Stimulated activated CD8-positive, alpha-beta memory T cell treated with anti-CD3 and anti-CD28 coated beads, Interleukin-7, amount 100 ng/mL, for 4 hours (primary cell): Measurements from ENCODE around the gene LZTR1.

ENCODE experiments used
- DNase-seq, 2 donors: peaks; one replicate each; pipeline ENCODE4 v3.0.0-alpha.2; 2020; ENCODE audit warnings: low read depth in 2 of 2

Gene LZTR1

DNA sequence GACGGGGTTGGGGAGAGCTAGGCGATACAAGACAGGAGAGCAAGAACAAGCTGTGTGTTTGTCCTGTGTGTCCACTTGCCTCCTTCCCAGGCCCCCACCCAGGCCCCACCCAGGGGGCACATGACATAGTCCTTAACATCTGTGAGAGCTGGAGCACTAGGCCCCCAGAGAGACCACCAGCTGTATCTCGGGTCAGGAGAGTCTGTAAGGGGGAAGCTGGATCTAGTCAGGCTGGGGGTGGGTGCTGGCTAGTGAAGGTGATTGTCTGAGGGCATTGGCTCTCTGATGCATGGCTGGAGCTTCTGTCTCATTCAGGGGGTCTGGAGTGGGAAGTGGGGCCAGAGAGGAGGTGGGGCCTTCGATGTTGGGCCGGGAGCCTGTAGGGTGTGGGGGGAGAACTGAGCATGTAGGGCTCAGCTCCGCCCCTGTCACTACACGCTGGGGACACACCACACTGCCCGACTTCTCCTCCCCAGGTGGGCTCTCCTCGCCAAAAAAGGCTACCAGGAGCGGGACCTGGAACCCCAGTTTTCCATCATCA lies 33.4 kb downstream of the LZTR1 start:
- DNase-seq = no peak

DNA sequence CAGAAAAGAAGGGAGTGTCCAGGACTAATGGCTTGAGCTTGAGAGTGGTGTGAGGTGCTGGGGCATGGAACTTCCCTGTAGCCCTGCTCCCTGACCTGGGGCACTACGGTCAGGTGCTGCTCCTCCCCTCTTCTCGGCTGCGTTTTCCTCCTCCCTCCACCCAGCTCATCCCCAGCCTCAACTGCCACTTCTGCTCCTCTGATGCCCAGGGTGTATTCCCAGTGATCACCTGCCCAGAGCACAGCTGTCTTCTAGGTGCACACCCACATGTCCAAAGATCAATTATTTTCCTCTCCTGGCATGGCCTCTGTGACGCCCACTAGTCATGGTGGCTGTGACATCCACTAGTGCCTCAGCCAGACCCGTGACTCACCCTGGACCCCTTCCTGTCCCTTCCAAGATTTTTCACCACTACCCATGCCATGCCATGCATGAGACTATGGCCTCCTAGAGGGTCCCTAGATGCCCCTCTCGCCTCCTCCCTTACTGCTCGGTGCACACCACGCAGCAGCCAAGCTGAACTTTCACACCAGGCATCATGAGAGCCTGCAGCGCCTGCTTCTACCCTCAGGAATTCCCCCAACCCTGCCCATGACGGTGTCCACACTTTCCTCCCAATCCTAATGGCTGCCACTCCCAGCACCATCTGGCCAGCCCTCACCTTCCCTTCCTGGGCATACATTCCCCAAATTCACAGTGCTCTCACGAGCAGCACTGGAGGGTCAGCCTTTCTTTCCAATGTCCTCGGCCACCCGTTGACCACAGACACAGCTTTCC lies 34.7 kb downstream of the LZTR1 start:
- DNase-seq = no peak

DNA sequence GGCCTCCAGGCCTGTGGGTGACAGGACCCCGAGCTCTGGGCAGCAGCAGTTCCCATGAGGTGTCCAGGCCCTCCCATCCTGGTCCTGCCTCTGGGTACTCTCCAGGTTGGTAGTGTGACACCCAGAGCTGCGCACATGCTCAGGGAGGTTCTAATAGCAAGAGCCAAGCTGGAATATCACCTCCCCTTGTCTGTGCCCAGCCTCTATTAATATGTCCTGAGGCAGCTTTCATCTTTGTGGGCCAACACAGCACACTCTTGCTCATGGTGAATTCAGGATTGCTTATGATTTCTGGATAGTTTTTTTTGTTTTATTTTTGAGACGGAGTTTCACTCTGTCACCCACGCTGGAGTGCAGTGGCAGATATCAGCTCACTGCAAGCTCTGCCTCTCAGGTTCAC lies 36.2 kb downstream of the LZTR1 start:
- no peak for DNase-seq

DNA sequence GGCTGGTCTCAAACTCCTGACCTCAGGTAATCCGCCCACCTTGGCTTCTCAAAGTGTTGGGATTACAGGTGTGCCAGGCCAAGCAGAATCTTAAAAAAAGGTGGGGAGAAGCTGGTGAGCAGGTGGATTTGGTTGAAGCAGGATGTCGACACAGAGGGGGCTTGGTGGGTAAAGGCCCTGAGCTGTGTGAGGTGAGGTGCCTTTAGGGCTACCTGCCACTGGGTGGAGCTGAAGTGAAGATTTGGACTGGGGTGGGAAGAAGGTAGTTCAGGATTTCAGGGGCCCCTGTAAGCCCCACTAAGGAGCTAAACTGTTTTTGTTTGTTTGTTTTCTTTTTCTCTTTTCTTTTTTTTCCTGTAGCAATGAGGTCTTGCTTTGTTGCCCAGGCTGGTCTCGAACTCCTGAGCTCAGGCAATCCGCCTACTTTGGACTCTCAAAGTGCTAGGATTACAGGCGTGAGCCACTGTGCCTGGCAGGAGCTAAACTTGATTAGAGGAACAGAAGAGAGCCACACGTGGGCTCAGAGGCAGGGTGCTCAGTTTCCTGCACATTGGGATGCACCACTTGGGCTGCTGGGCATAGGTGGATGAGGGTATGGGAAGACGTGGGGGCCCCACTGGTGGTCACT lies 38.8 kb downstream of the LZTR1 start:
- no peak for DNase-seq

DNA sequence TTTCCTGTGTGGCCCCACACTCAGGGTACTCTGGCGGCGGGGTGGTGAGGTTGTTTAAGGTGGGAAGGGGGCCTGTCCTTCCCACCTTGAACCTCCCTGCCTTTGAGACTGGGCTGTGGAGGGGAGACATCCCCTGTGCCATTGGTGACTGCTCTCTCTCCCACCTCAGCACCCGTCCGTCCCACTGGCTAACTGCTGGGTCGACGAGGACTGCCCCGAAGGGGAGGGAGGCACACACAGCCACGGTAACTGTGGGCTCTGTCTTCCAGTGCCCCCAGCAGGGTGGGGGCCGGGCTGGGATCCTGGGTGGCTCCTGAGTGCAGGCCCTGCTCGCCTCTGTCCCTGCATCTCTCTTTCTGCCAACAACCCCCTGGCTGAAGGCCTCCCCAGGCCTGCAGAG lies 40.4 kb downstream of the LZTR1 start:
- DNase-seq = no peak

DNA sequence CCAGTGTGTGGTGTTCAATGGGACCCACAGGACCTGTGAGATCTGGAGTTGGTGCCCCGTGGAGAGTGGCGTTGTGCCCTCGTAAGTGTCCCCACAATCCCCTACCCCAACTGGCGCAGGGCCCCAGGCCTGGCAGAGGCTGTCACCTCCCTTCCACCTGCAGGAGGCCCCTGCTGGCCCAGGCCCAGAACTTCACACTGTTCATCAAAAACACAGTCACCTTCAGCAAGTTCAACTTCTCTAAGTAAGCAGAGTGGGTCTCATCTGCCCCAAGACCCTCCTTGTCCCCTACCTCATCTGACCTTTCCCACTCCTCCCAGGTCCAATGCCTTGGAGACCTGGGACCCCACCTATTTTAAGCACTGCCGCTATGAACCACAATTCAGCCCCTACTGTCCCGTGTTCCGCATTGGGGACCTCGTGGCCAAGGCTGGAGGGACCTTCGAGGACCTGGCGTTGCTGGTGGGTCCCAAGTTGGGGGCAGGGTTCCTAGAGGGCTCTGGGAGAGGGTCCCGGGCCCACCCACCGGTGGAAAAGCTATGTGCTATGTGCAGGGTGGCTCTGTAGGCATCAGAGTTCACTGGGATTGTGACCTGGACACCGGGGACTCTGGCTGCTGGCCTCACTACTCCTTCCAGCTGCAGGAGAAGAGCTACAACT lies 41.0 kb downstream of the LZTR1 start:
- no peak for DNase-seq

DNA sequence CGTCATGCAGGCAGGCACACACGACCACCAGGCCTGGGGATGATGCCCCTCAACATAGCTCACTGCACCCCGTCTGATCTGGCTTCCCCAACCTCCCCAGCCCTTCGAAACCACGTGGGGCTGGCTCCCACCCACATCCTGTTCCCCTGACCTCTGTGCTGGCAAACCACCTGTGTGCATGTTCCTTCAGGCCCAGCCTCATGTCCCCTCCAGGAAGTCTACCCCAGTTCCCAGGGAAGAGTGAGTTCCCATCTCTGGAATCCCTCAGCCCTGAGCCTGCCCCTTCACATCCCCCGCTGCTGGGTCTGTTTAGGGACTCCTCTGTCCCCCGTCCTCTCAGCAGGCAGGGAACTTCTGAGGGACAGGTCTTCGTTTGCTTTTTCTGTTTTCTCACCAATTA lies 43.2 kb downstream of the LZTR1 start:
- DNase-seq = peak in 1 of 2 donors; percentile 20

DNA sequence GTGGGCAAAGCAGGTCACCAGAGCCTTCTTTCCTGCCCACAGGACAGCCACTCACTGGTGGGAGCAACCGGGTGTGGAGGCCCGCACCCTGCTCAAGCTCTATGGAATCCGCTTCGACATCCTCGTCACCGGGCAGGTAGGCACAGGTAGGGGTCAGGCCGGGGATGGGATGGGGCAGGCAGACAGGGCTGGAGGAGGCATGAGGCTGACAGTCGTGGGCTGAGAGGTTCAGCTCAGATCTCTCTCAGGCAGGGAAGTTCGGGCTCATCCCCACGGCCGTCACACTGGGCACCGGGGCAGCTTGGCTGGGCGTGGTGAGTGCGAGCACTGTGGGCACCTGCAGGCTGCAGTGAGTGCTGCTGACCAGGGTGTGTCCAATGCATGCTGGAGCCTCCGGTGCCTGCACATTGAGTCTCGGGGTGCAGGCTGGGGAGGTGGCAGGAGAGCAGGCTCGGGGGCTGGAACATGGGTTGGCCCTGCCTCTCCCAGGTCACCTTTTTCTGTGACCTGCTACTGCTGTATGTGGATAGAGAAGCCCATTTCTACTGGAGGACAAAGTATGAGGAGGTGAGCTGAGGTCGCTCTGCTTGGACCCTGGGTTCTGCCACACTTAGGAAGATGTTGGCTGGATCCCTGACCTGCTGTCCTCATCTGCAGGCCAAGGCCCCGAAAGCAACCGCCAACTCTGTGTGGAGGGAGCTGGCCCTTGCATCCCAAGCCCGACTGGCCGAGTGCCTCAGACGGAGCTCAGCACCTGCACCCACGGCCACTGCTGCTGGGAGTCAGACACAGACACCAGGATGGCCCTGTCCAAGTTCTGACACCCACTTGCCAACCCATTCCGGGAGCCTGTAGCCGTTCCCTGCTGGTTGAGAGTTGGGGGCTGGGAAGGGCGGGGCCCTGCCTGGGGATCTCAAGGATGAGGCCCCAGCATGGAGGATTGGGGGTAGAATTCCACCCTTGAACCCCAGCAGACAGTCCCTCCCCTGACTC lies 44.0 kb downstream of the LZTR1 start:
- no peak for DNase-seq

DNA sequence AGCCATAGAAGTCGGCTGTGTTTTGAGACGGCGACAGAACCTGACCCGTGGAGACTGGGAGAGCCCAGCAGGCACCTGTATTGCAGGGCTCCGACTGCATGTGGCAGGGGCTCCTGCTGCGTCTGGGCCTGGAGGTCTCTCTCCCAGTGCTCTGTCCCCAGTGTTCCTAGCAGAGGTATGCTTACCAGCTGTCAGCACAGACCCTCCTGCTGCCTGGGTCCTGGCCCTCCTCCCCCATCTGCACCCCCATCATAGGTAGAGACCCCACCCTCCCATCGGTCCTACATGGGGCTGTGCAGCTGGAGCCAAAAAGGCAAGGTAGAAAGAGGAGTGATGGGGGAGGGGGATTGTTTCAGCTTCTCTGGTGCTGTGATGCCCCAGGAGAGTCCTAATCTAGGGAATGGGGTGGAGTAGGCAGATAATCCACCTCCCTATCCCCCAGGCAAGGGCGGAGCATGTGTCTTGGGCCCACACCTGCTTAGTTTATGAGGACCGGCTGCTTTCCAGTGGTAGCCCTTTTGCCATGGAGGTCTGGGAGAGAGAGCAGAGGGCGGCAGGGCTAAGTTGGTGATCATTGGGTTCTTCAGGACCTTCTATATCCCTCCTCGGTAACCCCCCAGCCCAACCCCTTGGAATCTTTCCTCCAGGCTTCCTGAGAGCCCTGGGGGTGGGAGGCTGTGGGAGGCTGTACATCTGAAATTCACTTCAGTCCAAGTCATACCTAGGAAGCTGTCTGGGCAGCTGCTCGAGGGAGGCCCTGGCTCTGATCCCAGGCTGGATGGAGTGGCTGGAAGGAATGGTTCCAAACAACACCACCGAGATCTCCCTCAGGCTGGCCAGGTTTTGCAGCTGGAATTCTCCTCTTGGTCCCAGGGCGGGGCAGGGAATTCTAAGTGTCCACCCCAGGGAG lies 44.9 kb downstream of the LZTR1 start:
- DNase-seq = no peak

DNA sequence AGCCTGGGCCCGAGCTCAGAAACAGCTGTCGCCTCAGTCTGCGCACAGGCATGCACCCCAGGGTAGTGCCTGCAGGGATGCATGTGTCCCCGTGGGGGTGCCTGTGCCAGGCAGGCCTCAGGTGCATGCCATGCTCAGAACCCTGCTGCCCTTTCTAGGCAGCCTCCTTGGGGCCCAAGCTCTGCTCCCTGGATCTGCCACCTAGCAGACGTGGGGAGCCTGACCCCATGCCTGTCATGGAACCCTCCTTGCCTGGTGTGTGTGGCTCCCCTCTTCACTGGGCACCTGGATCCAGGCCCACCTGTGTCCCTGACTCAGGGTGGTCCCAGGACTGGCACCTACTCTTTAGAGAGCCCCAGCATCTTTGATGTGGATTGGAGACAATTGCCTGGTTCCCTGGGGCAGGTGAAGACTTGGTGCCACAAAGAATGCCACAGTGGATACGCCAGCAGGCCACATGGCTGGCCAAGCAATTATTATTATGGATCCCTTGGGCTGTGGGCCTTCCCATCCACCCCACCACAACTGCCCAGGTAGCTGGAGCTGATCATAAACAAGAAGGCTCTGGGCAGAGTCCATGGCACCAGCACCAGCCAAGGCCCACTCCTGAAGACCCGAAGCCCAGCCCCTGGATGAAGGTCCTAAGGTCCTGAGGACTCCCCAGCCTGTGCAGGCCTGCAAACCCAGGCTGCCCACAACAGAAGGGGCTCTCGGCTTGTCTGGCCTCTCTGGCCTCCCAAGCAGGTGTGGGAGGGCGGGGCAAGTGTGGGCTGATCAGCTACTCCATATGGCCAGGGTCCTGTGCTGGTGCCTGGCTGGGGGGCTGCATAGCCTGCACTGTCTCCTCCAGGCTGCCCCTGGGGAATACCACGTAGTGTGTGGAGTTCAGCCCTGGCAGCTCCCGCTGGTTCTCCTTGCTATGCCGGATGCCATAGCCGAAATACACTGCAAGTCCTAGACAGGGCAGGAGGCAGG lies 46.5 kb downstream of the LZTR1 start:
- DNase-seq = no peak

DNA sequence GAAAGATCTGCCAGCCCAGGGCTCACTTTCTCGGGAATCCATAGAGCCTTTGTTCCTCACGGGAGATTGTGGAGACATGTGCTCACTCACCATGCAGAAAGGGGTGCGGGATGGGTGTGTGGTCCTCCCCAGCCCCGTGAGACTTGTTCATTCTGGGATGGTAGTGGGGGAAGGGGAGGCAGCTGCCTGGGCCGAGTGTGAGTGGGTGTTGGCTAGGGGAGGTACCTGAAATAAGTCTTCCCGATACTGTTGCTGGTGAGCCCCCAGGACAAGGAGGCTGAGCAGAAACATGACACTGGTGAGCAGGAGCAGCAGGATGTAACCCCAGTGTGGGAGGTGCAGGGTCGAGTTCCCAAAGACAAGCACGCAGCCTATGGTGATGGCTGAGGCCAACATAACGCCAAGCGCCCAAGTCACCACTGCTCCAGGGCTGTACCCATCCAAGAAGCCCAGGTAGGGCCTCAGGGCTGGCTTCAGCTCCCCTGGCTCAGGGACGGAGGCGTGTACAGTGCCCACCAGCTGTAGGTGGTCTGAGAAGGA lies 47.5 kb downstream of the LZTR1 start:
- no peak for DNase-seq

DNA sequence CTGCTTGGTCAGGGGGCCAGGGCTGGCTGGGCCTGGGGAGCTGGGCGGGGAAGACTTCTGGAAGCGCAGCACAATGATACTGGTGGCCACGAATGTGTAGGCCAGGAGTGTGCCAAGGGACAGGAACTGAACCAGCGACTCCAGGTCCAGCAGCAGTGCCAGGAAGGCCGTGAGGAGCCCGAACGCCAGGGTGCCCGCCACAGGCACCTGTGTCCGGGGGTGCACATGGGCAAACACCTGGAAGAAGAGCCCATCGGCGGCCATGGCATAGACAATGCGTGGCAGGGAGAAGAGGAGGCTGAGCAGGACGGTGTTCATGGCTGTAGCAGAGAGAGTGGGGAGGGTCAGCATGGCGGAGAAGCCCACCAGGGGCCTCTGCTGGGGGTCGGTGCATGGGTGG lies 47.9 kb downstream of the LZTR1 start:
- no peak for DNase-seq

DNA sequence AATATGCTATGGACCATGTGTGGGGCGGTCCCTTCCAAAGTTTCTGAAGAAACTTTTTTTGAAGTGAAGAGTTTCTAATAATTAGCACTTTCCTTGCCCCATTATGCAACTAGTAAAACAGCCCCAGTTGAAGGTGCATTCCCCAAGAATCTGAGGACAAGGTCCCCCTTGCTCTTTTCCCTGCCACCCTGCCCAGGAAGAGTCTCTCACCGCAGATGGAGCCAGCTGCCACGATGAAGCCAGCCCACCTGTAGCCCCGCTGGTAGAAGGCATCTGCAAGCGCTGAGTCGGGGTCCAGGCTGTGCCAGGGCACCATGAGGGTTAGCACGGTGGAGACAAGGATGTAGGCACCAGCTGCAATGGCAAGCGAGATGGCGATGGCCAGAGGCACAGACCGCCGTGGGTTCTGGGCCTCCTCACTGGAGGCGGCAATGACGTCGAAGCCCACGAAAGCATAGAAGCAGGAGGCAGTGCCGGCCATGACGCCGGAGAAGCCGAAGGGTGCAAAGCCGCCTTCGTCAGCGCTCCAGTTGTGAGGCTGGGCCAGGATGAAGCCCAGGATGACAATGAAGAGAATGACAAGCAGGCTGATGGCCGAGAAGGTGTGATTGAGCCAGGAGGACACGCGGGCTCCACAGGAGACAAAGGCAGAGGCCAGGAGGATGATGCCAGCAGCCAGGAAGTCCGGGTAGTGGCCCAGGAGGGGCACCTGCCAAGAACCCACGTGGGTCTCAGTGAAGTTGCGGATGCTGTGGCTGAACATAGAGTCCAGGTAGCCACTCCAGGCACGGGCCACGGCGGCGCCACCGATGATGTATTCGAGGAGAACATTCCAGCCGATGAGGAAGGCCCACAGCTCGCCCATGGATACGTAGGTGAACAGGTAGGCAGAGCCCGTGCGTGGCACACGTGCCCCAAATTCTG lies 48.8 kb downstream of the LZTR1 start:
- DNase-seq = no peak

DNA sequence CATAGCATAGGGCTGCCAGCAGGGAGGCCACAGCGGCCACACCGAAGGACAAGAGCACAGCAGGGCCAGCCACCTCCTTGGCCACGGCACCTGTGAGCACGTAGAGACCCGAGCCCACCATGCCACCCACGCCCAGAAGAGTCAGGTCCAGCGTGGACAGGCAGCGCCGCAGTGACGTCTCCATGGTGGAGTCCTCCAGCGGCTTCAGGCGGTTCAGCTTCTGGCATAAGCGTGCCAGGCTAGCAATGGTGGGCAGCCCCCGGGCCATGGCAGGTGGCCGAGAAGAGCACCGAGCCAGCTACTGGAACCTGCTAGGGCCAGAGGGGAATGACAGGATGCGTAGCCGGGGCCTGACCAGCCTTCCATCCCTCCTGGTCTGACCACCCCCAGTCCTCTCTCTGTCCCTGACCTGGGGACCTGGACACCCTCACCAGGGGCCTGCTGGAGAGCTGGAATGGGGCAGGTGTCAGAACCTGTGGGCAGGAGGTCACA lies 49.5 kb downstream of the LZTR1 start:
- DNase-seq = no peak

DNA sequence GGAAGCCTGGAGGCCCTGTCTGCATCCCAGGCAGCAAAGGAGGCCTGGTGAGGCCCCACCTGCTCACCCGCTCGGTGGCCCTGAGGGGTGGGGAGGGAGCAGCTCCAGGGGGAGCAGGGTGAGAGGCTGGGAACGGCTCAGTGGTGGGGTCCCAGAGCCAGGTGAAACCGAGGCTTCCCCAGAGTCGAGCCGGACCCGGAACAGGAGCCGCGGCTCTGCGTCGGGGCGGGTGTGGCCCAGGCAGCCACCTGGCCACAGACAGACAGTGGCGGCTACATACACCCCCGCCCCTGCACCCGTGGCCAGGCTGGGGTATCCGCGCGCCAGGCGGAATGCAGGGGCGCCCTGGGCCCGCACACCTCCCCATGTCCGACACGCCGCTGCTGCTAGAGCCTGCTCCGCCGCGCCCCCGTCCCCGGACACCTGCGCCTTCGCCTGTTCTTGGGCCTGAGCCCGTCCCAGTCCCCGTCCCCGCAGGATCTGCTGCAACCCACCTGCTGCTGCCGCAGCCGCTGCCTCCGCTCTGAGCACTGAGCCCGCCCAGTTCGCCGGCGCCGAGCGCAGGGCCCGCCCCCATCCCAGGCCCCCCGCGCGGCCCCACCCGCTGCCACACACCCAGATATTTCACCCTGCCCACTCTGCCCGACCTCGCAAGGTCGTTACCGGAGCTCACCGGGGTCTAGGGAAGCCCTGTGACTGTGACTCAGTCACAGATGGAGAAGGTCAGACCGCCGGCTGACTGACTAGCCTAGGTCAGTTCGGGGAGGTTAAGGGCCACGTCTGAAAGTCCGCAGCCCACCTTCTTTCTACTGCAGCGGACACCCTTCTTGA lies 50.2 kb downstream of the LZTR1 start, which contains the start of gene SLC7A4:
TSS of gene SLC7A4 (minus strand) at position 525 of the 831 bp plus-strand sequence. CDS start 749 bp downstream, outside the sequence.
- no peak for DNase-seq

DNA sequence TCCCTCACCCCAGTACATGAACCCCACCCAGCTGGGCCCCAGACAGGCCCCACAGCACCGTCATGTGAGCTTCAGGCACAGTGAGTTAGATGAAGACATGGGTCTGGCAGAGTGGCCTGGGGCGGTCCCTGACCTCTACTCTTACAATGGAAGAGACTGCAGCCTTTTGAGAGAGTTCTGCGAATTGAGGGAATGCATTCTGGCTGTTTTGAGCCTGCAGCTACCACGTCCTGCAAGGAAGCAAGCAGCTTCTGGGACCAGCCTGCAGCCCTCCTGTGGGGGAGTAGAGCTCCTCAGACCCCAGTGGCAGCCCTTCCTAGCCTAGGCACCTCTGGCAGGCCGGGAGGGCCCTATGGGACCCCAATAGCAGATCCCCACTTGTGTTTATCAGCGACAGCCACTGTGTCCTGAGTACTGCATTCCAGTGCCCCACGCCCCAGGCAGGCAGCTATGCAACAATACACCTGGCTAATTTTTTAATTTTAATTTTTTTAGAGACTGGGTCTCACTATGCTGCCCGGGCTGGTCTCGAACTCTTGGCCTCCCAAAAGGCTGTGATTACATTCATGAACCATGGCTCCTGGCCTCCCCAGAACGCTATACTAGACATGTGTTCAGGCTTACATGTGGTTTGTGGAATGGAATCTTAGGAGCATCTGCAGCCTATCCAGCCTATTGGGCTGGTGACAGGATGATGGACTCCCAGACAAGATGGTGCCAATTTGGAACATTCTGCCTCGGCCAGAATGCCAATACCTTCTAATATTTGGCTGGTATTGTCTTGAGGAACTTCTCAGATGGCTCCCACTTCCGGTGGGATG lies 51.0 kb downstream of the LZTR1 start:
- DNase-seq = no peak
